SK-N-SH treated with all-trans-retinoic acid at 6 μM for 48 hours (cell line): Measurements from ENCODE around the gene ENDOV.

Experiments used
- ARNTL ChIP-seq: fragments of 450-650 bp; formaldehyde crosslinking; IDR thresholded peaks from 2 replicates; pipeline ENCODE4 v1.5.0; 2020; ENCODE audit warnings: low read depth, mild to moderate bottlenecking, moderate library complexity, borderline replicate concordance
- CSDC2 ChIP-seq: fragments of 250-450 bp; sonication (Bioruptor Pico); IDR thresholded peaks from 2 replicates; pipeline ENCODE4 v1.5.0; 2020; ENCODE audit warnings: mild to moderate bottlenecking, moderate library complexity
- PPARA ChIP-seq: fragments of 250-450 bp; sonication (Bioruptor Pico); IDR thresholded peaks from 2 replicates; pipeline ENCODE4 v1.5.0; 2020; ENCODE audit warnings: mild to moderate bottlenecking, borderline replicate concordance
- RARB ChIP-seq: fragments of 250-450 bp; sonication (Bioruptor Pico); IDR thresholded peaks from 2 replicates; pipeline ENCODE4 v1.8.0; 2021; ENCODE audit warnings: mild to moderate bottlenecking, moderate library complexity
- TOX ChIP-seq: fragments of 250-450 bp; sonication (Bioruptor Pico); IDR thresholded peaks from 2 replicates; pipeline ENCODE4 v1.8.0; 2021; ENCODE audit warnings: mild to moderate bottlenecking, moderate library complexity, borderline replicate concordance
- ZC3H10 ChIP-seq: fragments of 250-450 bp; sonication (Bioruptor Pico); IDR thresholded peaks from 2 replicates; pipeline ENCODE4 v1.5.1; 2021; ENCODE audit warnings: mild to moderate bottlenecking, moderate library complexity
- ZFP3 ChIP-seq: fragments of 250-450 bp; sonication (Bioruptor Pico); IDR thresholded peaks from 2 replicates; pipeline ENCODE4 v1.5.0; 2020; ENCODE audit warnings: mild to moderate bottlenecking, moderate library complexity
- ZFP30 ChIP-seq: fragments of 450-650 bp; formaldehyde crosslinking; IDR thresholded peaks from 2 replicates; pipeline ENCODE4 v1.5.0; 2022; ENCODE audit warnings: mild to moderate bottlenecking, moderate library complexity
- ZNF565 ChIP-seq: fragments of 450-650 bp; formaldehyde crosslinking; conservative IDR thresholded peaks from 2 replicates; pipeline ENCODE4 v1.5.0; 2020; ENCODE audit warnings: low read depth, mild to moderate bottlenecking, moderate library complexity
- ZNF70 ChIP-seq: fragments of 450-650 bp; formaldehyde crosslinking; IDR thresholded peaks from 2 replicates; pipeline ENCODE4 v1.5.0; 2020; ENCODE audit warnings: mild to moderate bottlenecking, moderate library complexity
- TF ChIP-seq, protein P1 (sequence below): fragments of 250-450 bp; sonication (Bioruptor Pico); IDR thresholded peaks from 2 replicates; pipeline ENCODE4 v1.8.0; 2020; ENCODE audit warnings: mild to moderate bottlenecking, moderate library complexity, borderline replicate concordance
- TF ChIP-seq, protein P2 (sequence below): fragments of 250-450 bp; sonication (Bioruptor Pico); IDR thresholded peaks from 2 replicates; pipeline ENCODE4 v1.5.1; 2021; ENCODE audit warnings: mild to moderate bottlenecking, moderate library complexity

DNA sequence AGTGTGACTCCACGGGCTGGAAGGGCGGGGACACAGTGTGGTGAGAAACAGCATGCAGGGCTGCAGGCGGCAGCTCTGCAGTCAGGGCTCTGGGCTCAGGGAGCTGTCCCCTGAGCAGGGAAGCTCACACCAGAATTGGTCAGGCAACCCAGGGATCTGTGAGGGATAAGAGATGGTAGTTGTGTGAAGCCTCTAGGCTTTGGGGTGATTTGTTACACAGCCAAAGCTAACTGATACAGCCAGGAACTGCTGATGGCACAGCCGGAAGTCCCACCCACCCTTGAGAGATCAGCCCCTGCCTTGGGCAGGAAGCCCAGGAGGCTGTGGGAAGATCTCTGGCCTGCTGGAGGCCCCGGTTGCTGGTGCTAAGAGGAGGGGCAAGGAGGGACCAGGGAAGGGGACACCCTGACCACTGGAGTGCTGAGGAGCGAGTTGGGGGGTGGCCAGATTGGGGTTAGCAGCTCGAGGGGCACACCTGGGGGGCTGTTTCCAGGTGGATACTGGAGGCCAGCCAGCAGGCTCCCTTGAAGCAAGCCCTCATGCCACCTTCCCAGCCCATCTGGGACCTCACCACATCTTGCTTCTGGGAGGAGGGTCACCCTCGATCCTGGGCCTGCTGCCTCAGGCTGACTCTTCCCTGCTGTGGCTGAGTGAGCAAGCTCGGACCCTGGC, 36.3 kb downstream of the ENDOV start:
- TF ChIP-seq ZFP3 (CRISPR knock-in tag) (no peak), PPARA (CRISPR knock-in tag) (no peak), TOX (no peak), ZNF70 (no peak), ZNF565 (no peak), ZC3H10 (no peak), ZFP30 (CRISPR knock-in tag) (no peak), ARNTL (CRISPR knock-in tag) (no peak), CSDC2 (CRISPR knock-in tag) (no peak), RARB (CRISPR knock-in tag) (no peak)
- TF ChIP-seq, protein P1, sequence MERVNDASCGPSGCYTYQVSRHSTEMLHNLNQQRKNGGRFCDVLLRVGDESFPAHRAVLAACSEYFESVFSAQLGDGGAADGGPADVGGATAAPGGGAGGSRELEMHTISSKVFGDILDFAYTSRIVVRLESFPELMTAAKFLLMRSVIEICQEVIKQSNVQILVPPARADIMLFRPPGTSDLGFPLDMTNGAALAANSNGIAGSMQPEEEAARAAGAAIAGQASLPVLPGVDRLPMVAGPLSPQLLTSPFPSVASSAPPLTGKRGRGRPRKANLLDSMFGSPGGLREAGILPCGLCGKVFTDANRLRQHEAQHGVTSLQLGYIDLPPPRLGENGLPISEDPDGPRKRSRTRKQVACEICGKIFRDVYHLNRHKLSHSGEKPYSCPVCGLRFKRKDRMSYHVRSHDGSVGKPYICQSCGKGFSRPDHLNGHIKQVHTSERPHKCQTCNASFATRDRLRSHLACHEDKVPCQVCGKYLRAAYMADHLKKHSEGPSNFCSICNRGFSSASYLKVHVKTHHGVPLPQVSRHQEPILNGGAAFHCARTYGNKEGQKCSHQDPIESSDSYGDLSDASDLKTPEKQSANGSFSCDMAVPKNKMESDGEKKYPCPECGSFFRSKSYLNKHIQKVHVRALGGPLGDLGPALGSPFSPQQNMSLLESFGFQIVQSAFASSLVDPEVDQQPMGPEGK (CRISPR knock-in tag) = no peak
- TF ChIP-seq, protein P2, sequence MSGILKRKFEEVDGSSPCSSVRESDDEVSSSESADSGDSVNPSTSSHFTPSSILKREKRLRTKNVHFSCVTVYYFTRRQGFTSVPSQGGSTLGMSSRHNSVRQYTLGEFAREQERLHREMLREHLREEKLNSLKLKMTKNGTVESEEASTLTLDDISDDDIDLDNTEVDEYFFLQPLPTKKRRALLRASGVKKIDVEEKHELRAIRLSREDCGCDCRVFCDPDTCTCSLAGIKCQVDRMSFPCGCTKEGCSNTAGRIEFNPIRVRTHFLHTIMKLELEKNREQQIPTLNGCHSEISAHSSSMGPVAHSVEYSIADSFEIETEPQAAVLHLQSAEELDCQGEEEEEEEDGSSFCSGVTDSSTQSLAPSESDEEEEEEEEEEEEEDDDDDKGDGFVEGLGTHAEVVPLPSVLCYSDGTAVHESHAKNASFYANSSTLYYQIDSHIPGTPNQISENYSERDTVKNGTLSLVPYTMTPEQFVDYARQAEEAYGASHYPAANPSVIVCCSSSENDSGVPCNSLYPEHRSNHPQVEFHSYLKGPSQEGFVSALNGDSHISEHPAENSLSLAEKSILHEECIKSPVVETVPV (CRISPR knock-in tag) = no peak
